GM18868 (cell line): Measurements from ENCODE around the gene LRFN3.
"Not testable (repeated sequence)": the region's sequence is repeated elsewhere in the genome, so short reads cannot be mapped to it uniquely, and the experiment has no call there.

Experiments used
- ATAC-seq: cut with Tn5 transposase; IDR thresholded peaks from one replicate; pipeline ENCODE4 v1.9.1; 2021; ENCODE audit warnings: mild to moderate bottlenecking, moderate library complexity; ENCODE audit not compliant: unreplicated experiment

Gene LRFN3

GRCh38 chr19:35963514-35963913, 27.3 kb downstream of the LRFN3 start:
- ATAC-seq: no peak

DNA sequence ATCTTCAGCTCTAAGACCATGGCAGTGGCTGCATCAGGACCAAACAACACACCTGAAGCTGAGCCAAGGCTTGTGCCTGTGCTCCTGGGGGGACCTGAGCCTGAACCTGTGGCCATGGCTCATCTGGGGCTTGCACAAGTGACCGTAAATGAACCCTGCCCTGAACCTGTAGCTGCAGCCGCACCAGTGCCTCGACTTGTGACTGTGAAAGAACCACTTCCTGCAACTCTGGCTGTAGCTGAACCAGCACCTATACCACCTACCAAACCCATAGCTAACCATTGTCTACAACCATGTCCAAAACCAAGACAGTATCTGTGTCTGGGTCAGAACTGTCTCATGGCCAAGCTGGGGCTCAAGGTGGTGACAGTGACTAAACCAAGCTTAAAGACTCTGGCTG, 30.6 kb downstream of the LRFN3 start:
- ATAC-seq: no peak

DNA sequence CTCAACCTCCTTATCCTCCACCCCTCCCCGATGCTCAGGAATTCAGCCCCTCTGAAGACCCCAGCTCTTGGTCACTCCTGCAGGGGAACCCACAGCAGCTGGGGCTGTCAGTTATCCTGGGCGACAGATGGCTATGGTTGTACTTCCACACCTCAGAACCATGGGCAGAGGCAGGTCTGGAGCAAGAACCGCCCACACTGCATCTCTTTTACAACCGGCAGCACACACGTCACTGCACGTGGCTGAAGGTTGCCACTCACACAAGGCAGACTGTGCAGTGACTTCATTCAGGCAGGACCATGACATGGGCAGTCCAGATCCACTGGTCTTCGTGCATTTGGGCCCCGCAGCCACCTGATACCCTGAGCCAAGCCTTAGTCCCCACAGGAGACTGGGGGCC, 37.3 kb downstream of the LRFN3 start:
- no peak for ATAC-seq

DNA sequence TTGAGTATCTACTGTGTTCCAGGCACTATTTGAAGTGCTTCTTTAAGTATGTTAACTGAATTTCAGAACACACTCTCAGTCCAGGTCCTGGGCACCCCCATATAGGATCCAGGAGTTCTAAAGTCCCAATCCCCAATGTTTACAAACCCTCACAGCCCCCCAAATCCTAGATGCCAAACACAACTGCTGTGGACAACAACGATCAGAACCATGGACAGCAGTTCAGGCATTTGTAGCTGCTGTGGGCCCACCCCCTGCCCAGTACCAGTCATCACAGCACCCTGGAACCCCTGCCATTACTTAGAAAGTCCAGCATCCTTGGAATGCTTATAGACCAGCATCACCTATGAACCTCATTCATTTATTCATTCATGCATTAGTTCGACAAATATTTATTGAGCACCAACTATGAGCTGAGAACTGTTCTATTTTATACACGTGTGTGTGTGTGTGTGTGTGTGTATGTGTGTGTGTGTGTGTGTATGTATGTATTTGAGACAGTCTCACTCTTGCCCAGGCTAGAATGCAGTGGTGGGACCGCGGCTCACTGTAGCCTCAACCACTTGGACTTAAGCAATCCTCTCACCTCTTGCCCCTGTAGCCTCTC, 39.5 kb downstream of the LRFN3 start:
- no peak for ATAC-seq

GRCh38 chr19:35977446-35978222, 41.5 kb downstream of the LRFN3 start:
- no peak for ATAC-seq

GRCh38 chr19:35978271-35978670, 42.1 kb downstream of the LRFN3 start:
- ATAC-seq: no peak

GRCh38 chr19:35978832-35979365, 42.7 kb downstream of the LRFN3 start:
- no peak for ATAC-seq

DNA sequence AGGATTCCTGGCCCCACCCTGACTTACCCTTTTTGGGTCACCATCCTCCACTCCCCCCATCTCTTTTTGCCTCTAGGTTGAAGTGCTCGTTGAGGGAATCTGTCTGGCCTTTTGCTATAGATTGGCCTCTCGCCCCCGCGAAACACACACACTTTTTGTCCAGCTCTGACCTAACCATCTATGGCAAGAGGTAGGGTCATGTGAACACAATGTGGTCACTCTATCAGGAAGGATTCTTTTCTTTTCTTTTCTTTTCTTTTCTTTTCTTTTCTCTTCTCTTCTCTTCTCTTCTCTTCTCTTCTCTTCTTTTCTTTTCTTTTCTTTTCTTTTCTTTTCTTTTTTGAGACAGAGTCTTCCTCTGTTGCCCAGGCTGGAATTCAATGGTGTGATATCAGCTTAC, 44.8 kb downstream of the LRFN3 start:
- ATAC-seq: not testable (repeated sequence)

DNA sequence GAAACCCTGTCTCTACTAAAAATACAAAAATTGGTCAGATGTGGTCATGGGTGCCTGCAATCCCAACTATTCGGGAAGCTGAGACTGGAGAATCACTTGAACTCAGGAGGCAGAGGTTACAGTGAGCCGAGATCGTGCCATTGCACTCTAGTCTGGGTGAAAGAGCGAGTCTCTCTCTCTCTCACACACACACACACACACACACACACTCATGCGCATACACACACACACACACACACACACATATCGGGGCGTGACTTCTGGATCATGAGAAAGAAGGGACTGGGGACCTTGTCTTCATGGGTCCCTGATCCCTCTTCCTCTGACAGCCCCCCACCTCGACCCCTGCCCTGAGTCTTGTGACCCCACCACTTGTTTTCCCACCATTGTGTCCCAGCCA, 47.0 kb downstream of the LRFN3 start:
- no peak for ATAC-seq

DNA sequence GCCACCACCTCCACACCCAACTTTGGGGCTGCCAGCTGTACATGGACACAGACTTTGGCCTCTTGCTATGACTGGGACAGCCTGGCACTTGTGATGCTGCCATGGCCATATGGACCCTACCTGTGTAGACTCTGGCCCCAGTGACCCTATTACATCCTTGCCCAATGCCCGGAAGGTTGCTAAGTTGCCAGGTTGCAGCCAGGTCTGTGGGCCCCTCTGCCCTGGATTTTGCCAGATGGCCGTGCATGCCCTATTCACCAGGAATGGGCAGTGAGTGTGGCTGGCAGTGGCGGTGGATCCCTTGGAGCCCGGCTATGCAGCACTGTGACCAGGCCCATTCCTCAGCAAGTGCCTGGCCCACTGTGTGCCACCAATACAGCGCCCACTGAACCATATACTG, 49.9 kb downstream of the LRFN3 start:
- no peak for ATAC-seq

DNA sequence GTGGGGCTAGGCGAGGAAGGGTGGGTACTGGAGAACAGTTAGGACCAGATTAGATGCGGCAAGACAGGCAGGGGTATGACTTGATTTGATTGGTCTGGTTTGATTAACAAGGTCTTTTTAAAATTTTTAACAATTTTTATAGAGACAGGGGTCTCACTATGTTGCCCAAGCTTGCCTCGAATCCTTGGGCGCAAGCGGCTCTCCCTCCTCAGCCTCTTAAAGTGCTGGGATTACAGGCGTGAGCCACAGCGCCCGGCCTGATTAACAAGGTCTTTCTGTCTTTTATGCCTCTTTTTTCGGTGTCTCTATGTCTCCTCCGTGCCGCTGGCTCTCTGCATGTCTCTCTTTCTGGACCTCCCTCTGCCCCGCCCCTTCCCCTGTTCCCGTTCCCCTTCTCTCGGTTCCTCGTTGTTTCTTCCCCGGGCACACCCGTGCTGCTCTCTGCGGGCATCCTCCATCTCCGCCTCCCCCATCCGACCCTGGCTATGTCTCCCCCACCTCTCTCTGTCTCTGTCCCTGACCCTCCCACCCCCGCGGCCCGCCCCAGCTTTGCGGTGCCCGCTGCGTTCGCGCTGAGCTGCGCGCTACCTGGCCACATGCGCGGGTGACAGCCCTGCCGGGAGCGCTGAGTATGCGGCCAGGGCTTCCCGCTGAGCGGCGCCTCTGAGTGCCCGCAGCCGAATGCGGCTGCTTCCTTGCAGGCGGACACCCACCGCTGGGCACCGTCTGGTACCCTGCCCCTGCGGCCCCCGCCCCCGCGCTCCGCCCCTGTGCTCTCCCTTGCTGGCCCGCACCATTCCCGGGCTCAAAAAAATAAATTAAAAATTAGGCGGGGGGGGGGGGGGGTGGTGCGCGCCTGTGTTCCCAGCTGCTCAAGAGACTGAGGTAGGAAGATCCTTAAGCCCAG, 50.7 kb downstream of the LRFN3 start:
- no peak for ATAC-seq

DNA sequence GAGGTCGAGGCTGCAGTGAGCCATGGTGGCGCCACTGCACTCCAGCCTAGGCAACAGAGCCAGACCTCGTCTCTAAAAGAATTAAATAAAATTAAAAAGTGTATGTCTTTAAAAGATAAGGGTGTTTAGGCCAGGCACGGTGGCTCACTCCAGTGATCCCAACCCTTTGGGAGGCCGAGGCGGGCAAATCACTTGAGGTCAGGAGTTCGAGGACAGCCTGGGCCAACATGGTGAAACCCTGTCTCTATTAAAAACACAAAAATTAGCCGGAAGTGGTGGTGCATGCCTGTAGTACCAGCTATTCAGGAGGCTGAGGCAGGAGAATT, 51.4 kb downstream of the LRFN3 start:
- ATAC-seq: no peak

GRCh38 chr19:35988824-35989223, 52.6 kb downstream of the LRFN3 start:
- ATAC-seq: no peak

DNA sequence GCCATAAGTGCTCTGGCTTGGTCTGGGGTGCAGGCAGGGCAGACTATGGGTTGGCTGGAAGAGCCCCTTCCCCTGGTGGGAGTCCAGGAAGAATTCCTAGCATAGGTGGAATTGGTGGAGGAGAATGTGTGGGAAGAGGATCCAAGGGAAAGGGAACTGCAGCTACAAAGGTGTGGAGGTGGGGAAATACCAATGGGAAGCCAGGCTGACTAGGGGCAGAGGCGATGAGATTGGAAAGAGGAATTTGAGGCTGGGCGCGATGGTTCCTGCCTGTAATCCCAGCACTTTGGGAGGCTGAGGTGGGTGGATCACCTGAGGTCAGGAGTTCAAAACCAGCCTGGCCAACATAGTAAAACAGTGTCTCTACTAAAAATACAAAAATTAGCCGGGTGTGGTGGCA, 54.0 kb downstream of the LRFN3 start:
- no peak for ATAC-seq

- ATAC-seq: no peak
Observed at GRCh38 chr19:35990771-35991730, 54.9 kb downstream of the LRFN3 start.

- no peak for ATAC-seq
Observed at GRCh38 chr19:35991731-35992450, 55.7 kb downstream of the LRFN3 start.

DNA sequence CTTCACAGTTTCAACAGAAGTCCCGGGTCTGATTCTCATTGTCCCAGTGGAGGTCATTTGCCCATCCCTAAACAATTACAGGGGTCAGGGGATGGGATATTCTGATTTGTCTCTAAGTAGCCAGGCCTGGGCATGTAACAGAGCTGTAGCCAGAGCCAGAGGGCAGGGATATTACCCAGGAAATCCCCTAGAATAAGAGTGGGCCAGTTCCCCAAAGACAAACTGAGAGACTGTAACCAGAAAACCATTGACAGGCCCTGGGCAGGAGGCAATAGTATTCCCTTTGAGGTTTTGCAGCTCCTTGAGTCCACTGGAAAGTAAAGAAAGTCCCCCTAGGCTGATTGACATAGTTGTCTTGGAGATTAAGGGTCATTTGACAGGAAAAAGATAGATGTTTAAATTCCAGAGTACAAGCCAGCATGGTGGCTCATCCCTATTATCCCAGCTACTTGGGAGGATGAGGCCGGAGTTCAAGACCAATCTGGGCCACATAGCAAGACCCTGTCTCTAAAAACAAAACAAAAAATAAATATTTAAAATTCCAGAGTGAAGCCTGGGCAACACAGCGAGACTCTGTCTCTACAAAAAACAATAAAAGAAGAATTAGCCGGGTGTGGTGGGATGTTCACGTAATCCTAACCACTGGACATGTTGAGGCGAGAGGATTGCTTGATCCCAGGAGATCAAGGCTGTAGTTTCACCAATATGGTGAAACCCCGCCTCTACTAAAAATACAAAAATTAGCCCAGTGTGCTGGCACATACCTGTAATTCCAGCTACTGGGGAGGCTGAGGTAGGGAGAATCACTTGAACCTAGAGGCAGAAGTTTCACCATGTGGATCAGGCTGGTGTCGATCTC, 57.0 kb downstream of the LRFN3 start:
- no peak for ATAC-seq

- no peak for ATAC-seq
Observed at GRCh38 chr19:35993923-35994598, 57.9 kb downstream of the LRFN3 start.
